GM18511 (cell line): ENCODE data around the gene TMEM52B.

Source experiments
- ATAC-seq: cut with Tn5 transposase; IDR thresholded peaks from one replicate; pipeline ENCODE4 v1.9.1; 2021; ENCODE audit warnings: mild to moderate bottlenecking, moderate library complexity; ENCODE audit not compliant: unreplicated experiment

TMEM52B gene

DNA sequence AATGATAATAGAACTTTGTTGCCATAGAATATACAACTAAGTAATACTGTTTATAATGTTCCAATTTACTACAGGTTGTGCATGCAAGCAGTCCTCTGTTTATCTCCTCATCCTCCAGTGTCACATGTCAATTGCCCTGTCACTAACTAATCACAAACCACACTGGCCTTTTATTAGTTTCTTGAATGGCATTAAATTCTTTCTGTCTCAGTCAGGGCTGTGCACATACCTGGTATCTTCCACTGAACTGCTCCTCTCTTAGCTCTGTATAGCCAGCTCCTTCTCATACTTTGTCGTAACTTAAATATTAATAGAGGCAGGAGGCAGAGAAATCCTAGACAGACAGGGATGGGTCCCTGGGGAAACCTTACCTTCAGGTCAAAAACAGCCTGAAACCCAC, 57.9 kb downstream of the TMEM52B start:
- ATAC-seq: no peak

DNA sequence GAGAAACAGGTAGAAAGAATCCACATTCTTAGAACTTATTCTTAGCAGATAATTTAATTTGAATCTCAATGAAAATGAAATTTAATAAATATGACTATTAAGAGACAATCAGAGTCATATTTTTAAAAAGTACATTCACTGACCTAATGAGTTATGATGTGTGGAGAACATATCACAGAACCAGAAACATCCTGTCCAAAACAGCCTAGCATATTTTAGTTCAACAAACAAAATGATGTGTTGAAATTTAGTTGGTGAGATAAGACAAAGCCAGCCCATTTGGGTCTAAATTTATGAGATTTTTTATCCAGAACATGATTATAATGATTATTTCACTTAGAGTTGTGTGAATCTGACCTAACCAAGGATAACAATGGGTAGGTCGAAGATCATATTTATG, 59.7 kb downstream of the TMEM52B start:
- no peak for ATAC-seq

DNA sequence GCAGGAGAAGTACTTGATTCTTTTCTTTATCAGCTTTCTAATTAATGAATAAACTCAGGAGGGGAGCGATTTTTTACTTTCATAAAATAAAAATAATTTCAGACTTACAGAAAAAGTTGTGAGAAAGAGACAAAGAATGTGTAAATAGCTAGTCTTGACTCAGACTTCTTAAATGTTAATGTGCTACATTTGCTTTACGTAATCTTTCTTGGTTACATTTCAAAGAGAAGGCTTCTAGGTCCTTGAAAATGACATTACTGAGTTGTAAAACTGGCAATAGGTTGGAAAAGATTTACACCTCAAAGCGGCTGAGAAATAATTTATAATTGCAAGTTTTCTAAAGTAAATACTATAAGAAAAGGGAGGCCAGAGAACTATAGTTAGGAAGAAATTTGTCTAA, 62.5 kb downstream of the TMEM52B start:
- ATAC-seq: no peak
